Measurements from ENCODE around the gene CASP5.

CASP5 gene

DNA sequence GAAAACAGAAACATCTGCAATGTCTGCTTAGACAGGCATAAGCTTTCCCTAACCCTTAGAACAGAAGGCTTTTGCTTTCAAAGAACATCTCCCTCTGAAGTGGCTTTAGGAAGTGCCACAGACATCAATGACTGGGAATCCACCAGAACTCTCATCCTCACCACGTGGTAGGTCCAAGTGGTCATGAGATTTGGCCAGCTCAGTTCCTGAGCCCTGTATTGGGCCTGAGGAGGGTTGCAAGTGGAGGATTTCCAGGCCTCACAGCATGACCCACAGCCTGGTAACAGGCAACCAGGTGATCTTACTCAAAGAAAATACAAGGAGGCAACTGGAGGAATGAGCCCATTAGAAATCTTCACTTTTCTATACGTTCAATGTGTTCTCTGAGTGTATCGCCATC lies 10.4 kb upstream of the CASP5 start:
- H3K9me3 ChIP-seq (ENCODE audit: control insufficient read depth, low read length) = no peaks in the 10 kb centered on the region
- H3K36me3 ChIP-seq (ENCODE audit: control insufficient read depth, insufficient read depth, low read length) = no peaks in the 10 kb centered on the region
- H3K4me1 ChIP-seq (ENCODE audit: control insufficient read depth, insufficient read depth, low read length, poor library complexity, severe bottlenecking) = peaks cover 3% of the 10 kb centered on the region
- no peak overlapping the region for H3K4me3 ChIP-seq (ENCODE audit: extremely low read depth, insufficient read depth, low read length, poor library complexity, severe bottlenecking)
- no peak overlapping the region for H3K27ac ChIP-seq (ENCODE audit: low read depth, low read length, severe bottlenecking)
- WGBS, 2 experiments (ENCODE audit: insufficient coverage in 2 of 2) = no CpG with 5 or more reads among the region's 3 CpGs

GRCh38 chr11:105032495-105032894 lies 9.5 kb upstream of the CASP5 start:
- H3K9me3 ChIP-seq (ENCODE audit: control insufficient read depth, low read length) = no peaks in the 10 kb centered on the region
- H3K4me1 ChIP-seq (ENCODE audit: control insufficient read depth, insufficient read depth, low read length, poor library complexity, severe bottlenecking) = peaks cover 3% of the 10 kb centered on the region
- H3K4me3 ChIP-seq (ENCODE audit: extremely low read depth, insufficient read depth, low read length, poor library complexity, severe bottlenecking) = no peak overlapping the region
- H3K27ac ChIP-seq (ENCODE audit: low read depth, low read length, severe bottlenecking) = no peak overlapping the region
- H3K36me3 ChIP-seq (ENCODE audit: control insufficient read depth, insufficient read depth, low read length) = no peaks in the 10 kb centered on the region
- WGBS, 2 experiments (ENCODE audit: insufficient coverage in 2 of 2) = 97% methylated on average over 2 of the region's 2 CpGs; no CpG with 5 or more reads in 1 of the 2 experiments

DNA sequence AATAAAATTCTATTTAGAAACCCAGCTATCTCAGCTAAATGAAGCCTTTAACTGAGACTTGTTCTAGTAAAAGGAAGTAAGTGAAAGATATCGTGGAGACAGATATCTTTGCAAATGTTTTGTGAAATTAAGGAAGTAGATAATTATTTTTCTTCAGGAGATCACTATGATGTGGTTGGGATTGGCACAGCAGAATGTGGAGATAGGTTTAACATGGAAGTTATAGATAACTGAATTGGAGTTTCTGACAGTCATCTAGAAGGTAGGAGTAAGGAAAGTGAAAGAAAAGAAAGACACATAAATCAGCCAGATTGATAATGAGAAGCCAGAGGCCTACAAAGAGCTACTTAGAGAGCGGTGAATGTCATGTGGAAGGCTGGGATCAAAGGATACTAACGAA lies 4.7 kb upstream of the CASP5 start:
- Histone ChIP-seq H3K4me3 (ENCODE audit: extremely low read depth, insufficient read depth, low read length, poor library complexity, severe bottlenecking) (no peak overlapping the region), H3K36me3 (ENCODE audit: control insufficient read depth, insufficient read depth, low read length) (no peaks in the 10 kb centered on the region), H3K27ac (ENCODE audit: low read depth, low read length, severe bottlenecking) (no peak overlapping the region), H3K9me3 (ENCODE audit: control insufficient read depth, low read length) (no peaks in the 10 kb centered on the region), H3K4me1 (ENCODE audit: control insufficient read depth, insufficient read depth, low read length, poor library complexity, severe bottlenecking) (peaks cover 5% of the 10 kb centered on the region)
- 92 to 96% methylated on average over 2 to 3 of the region's 3 CpGs for WGBS, 2 experiments (ENCODE audit: insufficient coverage in 2 of 2)

- no peak overlapping the region for H3K4me3 ChIP-seq (ENCODE audit: extremely low read depth, insufficient read depth, low read length, poor library complexity, severe bottlenecking)
- H3K27ac ChIP-seq (ENCODE audit: low read depth, low read length, severe bottlenecking) = no peak overlapping the region
- no peaks in the 10 kb centered on the region for H3K36me3 ChIP-seq (ENCODE audit: control insufficient read depth, insufficient read depth, low read length)
- no CpG with 5 or more reads among the region's 1 CpG for WGBS, 2 experiments (ENCODE audit: insufficient coverage in 2 of 2)
- H3K4me1 ChIP-seq (ENCODE audit: control insufficient read depth, insufficient read depth, low read length, poor library complexity, severe bottlenecking) = peaks cover 5% of the 10 kb centered on the region
- no peaks in the 10 kb centered on the region for H3K9me3 ChIP-seq (ENCODE audit: control insufficient read depth, low read length)
Measured at GRCh38 chr11:105024394-105024793, 1.4 kb upstream of the CASP5 start.

- no peak overlapping the region for H3K27ac ChIP-seq (ENCODE audit: low read depth, low read length, severe bottlenecking)
- WGBS, 2 experiments (ENCODE audit: insufficient coverage in 2 of 2) = 86% methylated on average over 1 of the region's 2 CpGs; no CpG with 5 or more reads in 1 of the 2 experiments
Measured at GRCh38 chr11:105022527-105022926, 441 bp downstream of the CASP5 start.

GRCh38 chr11:105007463-105007862 lies 15.5 kb downstream of the CASP5 start:
- no peak overlapping the region for H3K27ac ChIP-seq (ENCODE audit: low read depth, low read length, severe bottlenecking)
- H3K36me3 ChIP-seq (ENCODE audit: control insufficient read depth, insufficient read depth, low read length) = no peaks in the 10 kb centered on the region
- peaks cover 4% of the 10 kb centered on the region for H3K4me1 ChIP-seq (ENCODE audit: control insufficient read depth, insufficient read depth, low read length, poor library complexity, severe bottlenecking)
- no peaks in the 10 kb centered on the region for H3K9me3 ChIP-seq (ENCODE audit: control insufficient read depth, low read length)
- no peak overlapping the region for H3K4me3 ChIP-seq (ENCODE audit: extremely low read depth, insufficient read depth, low read length, poor library complexity, severe bottlenecking)

More at GRCh38 chr11:105022527-105022926, 441 bp downstream of the CASP5 start:
- Histone ChIP-seq H3K9me3 (ENCODE audit: control insufficient read depth, low read length) (no peaks in the 10 kb centered on the region), H3K4me1 (ENCODE audit: control insufficient read depth, insufficient read depth, low read length, poor library complexity, severe bottlenecking) (peaks cover 5% of the 10 kb centered on the region), H3K4me3 (ENCODE audit: extremely low read depth, insufficient read depth, low read length, poor library complexity, severe bottlenecking) (no peak overlapping the region), H3K36me3 (ENCODE audit: control insufficient read depth, insufficient read depth, low read length) (no peaks in the 10 kb centered on the region)

DNA sequence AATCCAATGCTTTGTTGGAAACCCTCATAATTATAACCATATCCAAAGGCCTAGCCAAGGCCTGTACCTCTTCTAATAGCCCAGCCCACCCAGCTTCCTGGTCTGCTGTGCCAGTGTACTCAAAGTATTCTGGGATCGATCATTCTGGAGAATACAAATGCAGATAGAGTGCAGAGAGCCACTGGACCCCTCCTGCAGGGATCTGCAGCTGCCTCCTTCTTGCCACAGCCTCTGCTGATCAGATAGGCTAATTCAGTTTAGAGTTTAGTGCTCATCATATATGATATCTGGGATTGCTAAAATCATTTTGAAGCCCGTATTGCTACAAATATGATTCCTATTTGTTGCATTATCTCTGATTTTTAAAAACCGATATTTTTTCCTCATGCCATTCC lies 17.5 kb downstream of the CASP5 start:
- Histone ChIP-seq H3K4me1 (ENCODE audit: control insufficient read depth, insufficient read depth, low read length, poor library complexity, severe bottlenecking) (peaks cover 4% of the 10 kb centered on the region), H3K9me3 (ENCODE audit: control insufficient read depth, low read length) (no peaks in the 10 kb centered on the region), H3K36me3 (ENCODE audit: control insufficient read depth, insufficient read depth, low read length) (no peaks in the 10 kb centered on the region), H3K27ac (ENCODE audit: low read depth, low read length, severe bottlenecking) (no peak overlapping the region), H3K4me3 (ENCODE audit: extremely low read depth, insufficient read depth, low read length, poor library complexity, severe bottlenecking) (no peak overlapping the region)
- WGBS, 2 experiments (ENCODE audit: insufficient coverage in 2 of 2) = 100% methylated on average over 1 of the region's 3 CpGs; no CpG with 5 or more reads in 1 of the 2 experiments

GRCh38 chr11:105004021-105004420 lies 18.9 kb downstream of the CASP5 start:
- 80% methylated on average over 1 of the region's 3 CpGs; no CpG with 5 or more reads in 1 of the 2 experiments for WGBS, 2 experiments (ENCODE audit: insufficient coverage in 2 of 2)
- Histone ChIP-seq H3K27ac (ENCODE audit: low read depth, low read length, severe bottlenecking) (no peak overlapping the region), H3K9me3 (ENCODE audit: control insufficient read depth, low read length) (no peaks in the 10 kb centered on the region), H3K36me3 (ENCODE audit: control insufficient read depth, insufficient read depth, low read length) (no peaks in the 10 kb centered on the region), H3K4me1 (ENCODE audit: control insufficient read depth, insufficient read depth, low read length, poor library complexity, severe bottlenecking) (peaks cover 4% of the 10 kb centered on the region), H3K4me3 (ENCODE audit: extremely low read depth, insufficient read depth, low read length, poor library complexity, severe bottlenecking) (no peak overlapping the region)

DNA sequence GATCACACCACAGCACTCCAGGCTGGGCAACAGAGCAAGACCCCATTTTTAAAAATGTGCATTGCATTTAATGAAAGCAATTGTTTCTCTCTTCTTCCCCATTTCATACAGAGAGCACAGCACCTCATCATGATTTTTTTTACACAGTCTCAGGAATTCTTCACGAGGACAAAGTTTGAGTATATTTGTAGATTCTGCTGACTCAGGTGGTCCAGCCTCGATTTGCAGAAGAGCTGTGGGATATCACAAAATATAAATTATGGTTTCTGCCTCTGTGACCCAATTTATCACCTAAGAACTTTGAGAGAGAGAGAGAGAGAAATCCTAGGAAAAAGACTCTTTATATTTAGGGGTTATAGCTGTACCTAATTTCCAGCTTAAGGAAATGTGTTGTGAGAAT lies 19.8 kb downstream of the CASP5 start:
- H3K4me3 ChIP-seq (ENCODE audit: extremely low read depth, insufficient read depth, low read length, poor library complexity, severe bottlenecking) = no peak overlapping the region
- WGBS, 2 experiments (ENCODE audit: insufficient coverage in 2 of 2) = no CpG with 5 or more reads among the region's 2 CpGs
- no peaks in the 10 kb centered on the region for H3K36me3 ChIP-seq (ENCODE audit: control insufficient read depth, insufficient read depth, low read length)
- H3K27ac ChIP-seq (ENCODE audit: low read depth, low read length, severe bottlenecking) = no peak overlapping the region
- peaks cover 4% of the 10 kb centered on the region for H3K4me1 ChIP-seq (ENCODE audit: control insufficient read depth, insufficient read depth, low read length, poor library complexity, severe bottlenecking)
- no peaks in the 10 kb centered on the region for H3K9me3 ChIP-seq (ENCODE audit: control insufficient read depth, low read length)

DNA sequence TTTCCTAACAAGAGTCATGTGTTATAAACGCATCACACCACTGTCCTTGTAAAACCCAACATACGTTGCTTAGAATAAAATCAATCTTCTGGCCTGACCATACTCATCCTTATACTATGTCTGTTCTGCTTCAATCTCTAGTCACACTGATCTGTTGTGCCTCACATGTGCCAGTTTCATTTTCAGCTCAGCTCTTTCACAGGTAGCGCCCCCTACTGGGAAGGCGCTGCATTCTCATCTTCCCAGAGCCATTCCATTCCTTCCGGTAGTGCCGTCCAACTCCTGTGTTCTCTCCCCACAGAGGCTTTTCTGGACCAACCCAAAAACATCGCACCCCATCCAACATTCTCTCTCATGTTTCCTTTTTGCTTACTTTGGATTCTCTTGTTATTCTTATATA lies 22.2 kb downstream of the CASP5 start:
- H3K4me1 ChIP-seq (ENCODE audit: control insufficient read depth, insufficient read depth, low read length, poor library complexity, severe bottlenecking) = peaks cover 4% of the 10 kb centered on the region
- H3K4me3 ChIP-seq (ENCODE audit: extremely low read depth, insufficient read depth, low read length, poor library complexity, severe bottlenecking) = no peak overlapping the region
- H3K36me3 ChIP-seq (ENCODE audit: control insufficient read depth, insufficient read depth, low read length) = no peaks in the 10 kb centered on the region
- H3K27ac ChIP-seq (ENCODE audit: low read depth, low read length, severe bottlenecking) = no peak overlapping the region
- WGBS, 2 experiments (ENCODE audit: insufficient coverage in 2 of 2) = 85 to 89% methylated on average over 7 of the region's 7 CpGs
- H3K9me3 ChIP-seq (ENCODE audit: control insufficient read depth, low read length) = no peaks in the 10 kb centered on the region

DNA sequence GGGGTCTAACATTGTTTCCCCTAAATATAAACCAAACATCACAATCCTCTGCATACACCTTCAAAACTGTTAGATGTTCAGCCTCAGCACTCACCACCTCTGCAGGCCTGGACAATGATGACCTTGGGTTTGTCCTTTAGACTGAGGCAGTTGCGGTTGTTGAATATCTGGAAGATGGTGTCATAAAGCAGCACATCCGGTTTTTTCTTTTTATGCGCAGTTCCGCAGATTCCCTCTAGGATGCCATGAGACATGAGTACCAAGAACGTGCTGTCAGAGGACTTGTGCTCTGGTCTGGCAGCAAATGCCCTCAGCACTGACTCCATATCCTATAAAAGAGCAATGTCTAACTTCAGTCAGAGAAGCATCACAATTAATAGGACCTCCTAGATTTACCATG lies 22.8 kb downstream of the CASP5 start:
- H3K36me3 ChIP-seq (ENCODE audit: control insufficient read depth, insufficient read depth, low read length) = no peaks in the 10 kb centered on the region
- 95 to 97% methylated on average over 4 of the region's 5 CpGs for WGBS, 2 experiments (ENCODE audit: insufficient coverage in 2 of 2)
- no peaks in the 10 kb centered on the region for H3K9me3 ChIP-seq (ENCODE audit: control insufficient read depth, low read length)

More for the DNA sequence above, 22.8 kb downstream of the CASP5 start:
- Histone ChIP-seq H3K4me1 (ENCODE audit: control insufficient read depth, insufficient read depth, low read length, poor library complexity, severe bottlenecking) (peaks cover 2% of the 10 kb centered on the region), H3K27ac (ENCODE audit: low read depth, low read length, severe bottlenecking) (no peak overlapping the region), H3K4me3 (ENCODE audit: extremely low read depth, insufficient read depth, low read length, poor library complexity, severe bottlenecking) (no peak overlapping the region)
